CD14-positive monocyte (primary cell): ENCODE results near the gene GFOD1. TPM values are rescaled to one million over a fixed set of nuclear protein-coding genes. Genes with fewer than 3 reads are reported as not detected.

Experiments
- DNase-seq, 3 donors: peaks; one replicate each; pipeline ENCODE4 v3.0.0-alpha.2; 2011 to 2022
- H2AFZ ChIP-seq: 2 replicates; pipeline ENCODE4 v1.6.0; 2012; ENCODE audit warnings: mild to moderate bottlenecking, low read depth, low read length, inconsistent platforms; ENCODE audit not compliant: insufficient read depth, poor library complexity, severe bottlenecking
- H3K27ac ChIP-seq, 2 donors: 1 replicate in 1 of 2; 2 replicates in 1 of 2; pipeline ENCODE4 v1.5.1; 2012 to 2013; ENCODE audit warnings: low read length in 2 of 2, control low read depth in 1 of 2, inconsistent platforms in 1 of 2, low read depth in 1 of 2, mild to moderate bottlenecking in 1 of 2
- H3K27me3 ChIP-seq, 2 donors: one replicate each; pipeline versions ENCODE4 v1.6.0 to v1.6.1; 2011 to 2013; ENCODE audit warnings: low read length in 2 of 2; ENCODE audit not compliant: control insufficient read depth in 2 of 2, insufficient read depth in 2 of 2
- H3K36me3 ChIP-seq, 2 donors: replicated peaks in 1 of 2; 1 replicate in 1 of 2; 2 replicates in 1 of 2; pipeline versions ENCODE4 v1.5.1 to v1.6.1; 2012 to 2013; ENCODE audit warnings: low read length in 2 of 2, control low read depth in 1 of 2, inconsistent platforms in 1 of 2, mild to moderate bottlenecking in 1 of 2; ENCODE audit not compliant: insufficient read depth in 2 of 2, control insufficient read depth in 1 of 2
- H3K4me1 ChIP-seq, 2 donors: 1 replicate in 1 of 2; 2 replicates in 1 of 2; pipeline versions ENCODE4 v1.5.1 to v1.6.1; 2012 to 2013; ENCODE audit warnings: low read length in 2 of 2, control low read depth in 1 of 2, inconsistent platforms in 1 of 2, mild to moderate bottlenecking in 1 of 2, moderate library complexity in 1 of 2; ENCODE audit not compliant: insufficient read depth in 2 of 2, control insufficient read depth in 1 of 2
- H3K4me2 ChIP-seq: replicated peaks from 2 replicates; pipeline ENCODE3; 2012; ENCODE audit warnings: low read length, moderate library complexity, mild to moderate bottlenecking; ENCODE audit not compliant: poor library complexity, severe bottlenecking; ENCODE audit errors: extremely low read depth
- H3K4me3 ChIP-seq, 3 experiments: fragments of 200-600 bp in 1 of 3; sonication (generic) in 1 of 3; replicated peaks in 1 of 3; 1 replicate in 2 of 3; 2 replicates in 1 of 3; pipeline ENCODE4 v1.5.1; 2011 to 2013; ENCODE audit warnings: low read length in 3 of 3, mild to moderate bottlenecking in 3 of 3, control low read depth in 2 of 3, low read depth in 2 of 3, inconsistent platforms in 1 of 3, moderate library complexity in 1 of 3
- H3K79me2 ChIP-seq: 2 replicates; pipeline ENCODE4 v1.6.0; 2012; ENCODE audit warnings: mild to moderate bottlenecking, control low read depth, inconsistent platforms, low read length, moderate library complexity; ENCODE audit not compliant: insufficient read depth
- H3K9ac ChIP-seq: 2 replicates; pipeline ENCODE4 v1.6.0; 2017; ENCODE audit warnings: low read length, mild to moderate bottlenecking; ENCODE audit not compliant: insufficient read depth, poor library complexity, severe bottlenecking
- H3K9me3 ChIP-seq, 2 donors: replicated peaks in 1 of 2; 1 replicate in 1 of 2; 2 replicates in 1 of 2; pipeline versions ENCODE4 v1.5.1 to v1.6.1; 2012 to 2013; ENCODE audit warnings: low read length in 2 of 2, control low read depth in 1 of 2; ENCODE audit not compliant: control insufficient read depth in 1 of 2, insufficient read depth in 1 of 2
- H4K20me1 ChIP-seq: 2 replicates; pipeline ENCODE4 v1.6.0; 2012; ENCODE audit warnings: mild to moderate bottlenecking, low read length, control low read depth, moderate library complexity; ENCODE audit not compliant: insufficient read depth
- H3K27ac Mint-ChIP-seq, 7 donors: one replicate each; pipeline ENCODE4 v1.8.0; 2020; ENCODE audit warnings: mild to moderate bottlenecking in 7 of 7, mixed read lengths in 7 of 7, moderate library complexity in 6 of 7, inconsistent platforms in 2 of 7
- H3K27me3 Mint-ChIP-seq, 3 donors: one replicate each; pipeline ENCODE4 v1.8.0; 2021 to 2022; ENCODE audit warnings: low read depth in 3 of 3, mild to moderate bottlenecking in 3 of 3, mixed read lengths in 3 of 3, moderate library complexity in 3 of 3, inconsistent platforms in 1 of 3
- H3K36me3 Mint-ChIP-seq, 2 donors: one replicate each; pipeline ENCODE4 v1.8.0; 2020; ENCODE audit warnings: mixed read lengths in 2 of 2, inconsistent platforms in 1 of 2, mild to moderate bottlenecking in 1 of 2
- H3K4me1 Mint-ChIP-seq: one replicate; pipeline ENCODE4 v1.8.0; 2020; ENCODE audit warnings: mild to moderate bottlenecking, mixed read lengths
- H3K4me3 Mint-ChIP-seq, 2 donors: one replicate each; pipeline ENCODE4 v1.8.0; 2020; ENCODE audit warnings: mild to moderate bottlenecking in 2 of 2, mixed read lengths in 2 of 2, moderate library complexity in 1 of 2
- H3K9me3 Mint-ChIP-seq, 7 donors: one replicate each; pipeline ENCODE4 v1.8.0; 2020 to 2022; ENCODE audit warnings: mixed read lengths in 7 of 7, mild to moderate bottlenecking in 6 of 7, moderate library complexity in 6 of 7, inconsistent platforms in 2 of 7
- WGBS: methylation state at CpG from one replicate; pipeline ENCODE4 v1.1.5; 2013; ENCODE audit warnings: missing lambda C conversion rate; ENCODE audit not compliant: insufficient coverage; 5-methylcytosine and 5-hydroxymethylcytosine counted together
- intact Hi-C, 2 donors: fragments of 100-400 bp; cut with micrococcal nuclease; formaldehyde crosslinking; loops; one replicate each; pipeline versions ENCODE4 v1.15.0 to v1.15.1; 2023
- polyA plus RNA-seq, 3 donors: library from polyadenylated mRNA; depleted of rRNA in 1 of 3; unstranded in 2 of 3; stranded (reverse) in 1 of 3; fragments of 300-500 nt in 2 of 3; fragments of >200 nt in 1 of 3; fragmentation: Illumina TruSeq in 2 of 3; gene quantifications; 1 replicate in 2 of 3; 2 replicates in 1 of 3; pipeline ENCODE4 v1.2.3, GENCODE V29; 2012 to 2021
- TF ChIP-seq, protein P1 (sequence below): fragments of 200-600 bp; IDR thresholded peaks from one replicate; pipeline ENCODE4 v1.8.0; 2022; ENCODE audit warnings: antibody characterized with exemption, mild to moderate bottlenecking

Gene GFOD1
- polyA plus RNA-seq, 3 donors = 2.4 to 8.7 (median 2.4) TPM

DNA sequence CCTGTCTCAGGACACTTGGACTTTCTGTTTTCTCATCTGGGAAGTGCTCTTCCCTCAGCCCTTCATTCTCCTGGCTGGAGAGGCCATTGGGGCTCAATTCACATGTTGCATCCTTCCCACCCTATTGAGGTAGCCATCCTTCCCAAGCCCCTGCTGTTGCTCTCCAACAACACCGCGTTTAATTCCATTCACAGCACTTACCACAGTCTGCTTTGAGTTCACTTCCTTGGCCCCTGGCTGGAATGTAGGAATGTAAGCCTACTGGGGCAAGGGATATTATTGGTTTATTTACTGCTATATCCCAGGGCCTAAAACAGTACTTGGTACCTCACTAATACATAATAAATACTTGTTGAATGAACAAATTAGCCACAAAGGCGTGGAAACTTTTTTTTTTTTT, 6.7 kb upstream of the GFOD1 start:
- no peak overlapping the region for H2AFZ ChIP-seq
- 100% methylated on average over 1 of the region's 3 CpGs for WGBS
- TF ChIP-seq, protein P1, sequence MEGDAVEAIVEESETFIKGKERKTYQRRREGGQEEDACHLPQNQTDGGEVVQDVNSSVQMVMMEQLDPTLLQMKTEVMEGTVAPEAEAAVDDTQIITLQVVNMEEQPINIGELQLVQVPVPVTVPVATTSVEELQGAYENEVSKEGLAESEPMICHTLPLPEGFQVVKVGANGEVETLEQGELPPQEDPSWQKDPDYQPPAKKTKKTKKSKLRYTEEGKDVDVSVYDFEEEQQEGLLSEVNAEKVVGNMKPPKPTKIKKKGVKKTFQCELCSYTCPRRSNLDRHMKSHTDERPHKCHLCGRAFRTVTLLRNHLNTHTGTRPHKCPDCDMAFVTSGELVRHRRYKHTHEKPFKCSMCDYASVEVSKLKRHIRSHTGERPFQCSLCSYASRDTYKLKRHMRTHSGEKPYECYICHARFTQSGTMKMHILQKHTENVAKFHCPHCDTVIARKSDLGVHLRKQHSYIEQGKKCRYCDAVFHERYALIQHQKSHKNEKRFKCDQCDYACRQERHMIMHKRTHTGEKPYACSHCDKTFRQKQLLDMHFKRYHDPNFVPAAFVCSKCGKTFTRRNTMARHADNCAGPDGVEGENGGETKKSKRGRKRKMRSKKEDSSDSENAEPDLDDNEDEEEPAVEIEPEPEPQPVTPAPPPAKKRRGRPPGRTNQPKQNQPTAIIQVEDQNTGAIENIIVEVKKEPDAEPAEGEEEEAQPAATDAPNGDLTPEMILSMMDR = no peak
- no peak overlapping the region for H3K9ac ChIP-seq
- Mint-ChIP-seq H3K36me3 (no peaks in the 10 kb centered on the region), H3K4me3 (no peak overlapping the region), H3K27ac (peak overlapping the region in 1 of 7 donors; percentile 5), H3K27me3 (peaks cover 0 to 2% (median 0%) of the 10 kb centered on the region in 3 donors), H3K9me3 (no peaks in the 10 kb centered on the region), H3K4me1 (peaks cover 10% of the 10 kb centered on the region)
- no peaks in the 10 kb centered on the region for H4K20me1 ChIP-seq
- H3K4me1 ChIP-seq = peaks cover 5% of the 10 kb centered on the region in 2 donors
- intact Hi-C loops = no loop called here
- no peak overlapping the region for H3K4me2 ChIP-seq
- no peak overlapping the region for H3K27ac ChIP-seq
- no peak for DNase-seq
- no peaks in the 10 kb centered on the region for H3K9me3 ChIP-seq
- no peaks in the 10 kb centered on the region for H3K27me3 ChIP-seq
- H3K36me3 ChIP-seq = no peaks in the 10 kb centered on the region
- no peak overlapping the region for H3K4me3 ChIP-seq
- no peaks in the 10 kb centered on the region for H3K79me2 ChIP-seq

DNA sequence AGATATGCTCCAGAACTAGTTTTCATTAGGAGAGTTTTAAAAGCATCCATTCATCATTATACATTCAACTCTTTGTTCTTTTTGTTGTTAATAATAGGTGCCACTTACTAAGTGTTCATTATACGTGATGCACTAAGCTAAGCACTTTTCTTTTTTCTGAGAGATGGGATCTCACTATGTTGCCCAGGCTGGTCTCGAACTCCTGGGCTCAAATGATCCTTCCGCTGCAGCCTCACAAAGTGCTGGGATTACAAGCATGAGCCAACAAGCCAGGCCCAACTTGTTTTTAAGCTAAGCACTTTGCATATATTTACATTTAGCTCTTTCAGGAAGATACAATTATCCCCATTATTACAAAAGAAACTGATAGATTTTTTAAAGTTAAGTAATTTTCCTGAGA, 5.7 kb upstream of the GFOD1 start:
- no peak overlapping the region for H3K4me3 ChIP-seq
- no peak overlapping the region for H3K4me2 ChIP-seq
- no peaks in the 10 kb centered on the region for H3K36me3 Mint-ChIP-seq
- H3K36me3 ChIP-seq = no peaks in the 10 kb centered on the region
- intact Hi-C loops = no loop called here
- H3K27me3 ChIP-seq = peaks cover 0 to 3% of the 10 kb centered on the region in 2 donors
- H3K4me1 Mint-ChIP-seq = peaks cover 18% of the 10 kb centered on the region
- no peaks in the 10 kb centered on the region for H4K20me1 ChIP-seq
- H3K27ac Mint-ChIP-seq = no peak overlapping the region
- WGBS = 100% methylated on average over 2 of the region's 3 CpGs
- H3K9me3 ChIP-seq = no peaks in the 10 kb centered on the region
- peaks cover 10% of the 10 kb centered on the region in 2 donors for H3K4me1 ChIP-seq
- peaks cover 0 to 5% (median 1%) of the 10 kb centered on the region in 3 donors for H3K27me3 Mint-ChIP-seq
- no peak overlapping the region for H3K9ac ChIP-seq
- H2AFZ ChIP-seq = no peak overlapping the region
- H3K79me2 ChIP-seq = no peaks in the 10 kb centered on the region
- TF ChIP-seq, protein P1 = no peak
- H3K9me3 Mint-ChIP-seq = no peaks in the 10 kb centered on the region
- DNase-seq = no peak
- no peak overlapping the region for H3K4me3 Mint-ChIP-seq
- no peak overlapping the region for H3K27ac ChIP-seq
